Tibial nerve (tissue), 4 donors: Measurements from ENCODE around the gene ZNF433. TPM values are rescaled to one million over a fixed set of nuclear protein-coding genes. Genes with fewer than 3 reads are reported as not detected.

Experiments used
- DNase-seq, 2 donors: peaks; one replicate each; pipeline ENCODE4 v3.0.0-alpha.2; 2019; ENCODE audit warnings: low spot score in 2 of 2
- H3K27ac ChIP-seq, 4 donors: fragments of 200-600 bp; sonication (generic) in 3 of 4; one replicate each; pipeline ENCODE4 v1.5.1; 2017 to 2019; ENCODE audit warnings: mild to moderate bottlenecking in 1 of 4
- H3K27me3 ChIP-seq, 2 donors: fragments of 200-600 bp; sonication (generic) in 1 of 2; one replicate each; pipeline versions ENCODE4 v1.5.1 to v1.6.0; 2017 to 2019
- H3K36me3 ChIP-seq, 3 donors: fragments of 200-600 bp; sonication (generic); one replicate each; pipeline ENCODE4 v1.5.1; 2018 to 2019
- H3K4me1 ChIP-seq, 4 donors: fragments of 200-600 bp; sonication (generic) in 3 of 4; one replicate each; pipeline ENCODE4 v1.5.1; 2017 to 2019
- H3K4me3 ChIP-seq, 4 donors: fragments of 200-600 bp; sonication (generic) in 3 of 4; one replicate each; pipeline ENCODE4 v1.5.1; 2017 to 2019; ENCODE audit warnings: mild to moderate bottlenecking in 1 of 4, moderate library complexity in 1 of 4
- H3K9me3 ChIP-seq, 4 donors: fragments of 200-600 bp; sonication (generic) in 3 of 4; one replicate each; pipeline ENCODE4 v1.5.1; 2017 to 2019
- EP300 ChIP-seq, 2 donors: sonication (generic); formaldehyde crosslinking; IDR thresholded peaks; one replicate each; pipeline ENCODE4 v1.6.1; 2017; ENCODE audit warnings: antibody characterized with exemption in 2 of 2, mild to moderate bottlenecking in 1 of 2
- POLR2A ChIP-seq, 2 donors: fragments of 450-650 bp; IDR thresholded peaks; one replicate each; pipeline ENCODE4 v1.6.1; 2017; ENCODE audit warnings: antibody characterized with exemption in 2 of 2, mild to moderate bottlenecking in 2 of 2, moderate library complexity in 2 of 2
- WGBS, 2 donors: methylation state at CpG; one replicate each; pipeline ENCODE4 v1.1.5; 2018; 5-methylcytosine and 5-hydroxymethylcytosine counted together
- small RNA-seq: library from RNA; depleted of rRNA; stranded (forward); fragments of <200 nt; gene quantifications from one replicate; pipeline ENCODE3, GENCODE V24; 2016
- total RNA-seq, 4 donors: library from RNA; depleted of rRNA; stranded (reverse); fragments of >200 nt; gene quantifications; one replicate each; pipeline ENCODE4 v1.1.0, GENCODE V29; 2016
- TF ChIP-seq, protein P1 (sequence below), 5 experiments: fragments of 200-600 bp in 3 of 5; fragments of 450-650 bp in 2 of 5; sonication (generic) in 3 of 5; IDR thresholded peaks; one replicate each; pipeline ENCODE4 v1.5.1; 2016 to 2019; ENCODE audit warnings: antibody characterized with exemption in 5 of 5, mild to moderate bottlenecking in 3 of 5, moderate library complexity in 2 of 5

ZNF433 gene
- total RNA-seq, 4 donors from 2014 or later, result 4.5 to 8.0 (median 5.4) TPM

DNA sequence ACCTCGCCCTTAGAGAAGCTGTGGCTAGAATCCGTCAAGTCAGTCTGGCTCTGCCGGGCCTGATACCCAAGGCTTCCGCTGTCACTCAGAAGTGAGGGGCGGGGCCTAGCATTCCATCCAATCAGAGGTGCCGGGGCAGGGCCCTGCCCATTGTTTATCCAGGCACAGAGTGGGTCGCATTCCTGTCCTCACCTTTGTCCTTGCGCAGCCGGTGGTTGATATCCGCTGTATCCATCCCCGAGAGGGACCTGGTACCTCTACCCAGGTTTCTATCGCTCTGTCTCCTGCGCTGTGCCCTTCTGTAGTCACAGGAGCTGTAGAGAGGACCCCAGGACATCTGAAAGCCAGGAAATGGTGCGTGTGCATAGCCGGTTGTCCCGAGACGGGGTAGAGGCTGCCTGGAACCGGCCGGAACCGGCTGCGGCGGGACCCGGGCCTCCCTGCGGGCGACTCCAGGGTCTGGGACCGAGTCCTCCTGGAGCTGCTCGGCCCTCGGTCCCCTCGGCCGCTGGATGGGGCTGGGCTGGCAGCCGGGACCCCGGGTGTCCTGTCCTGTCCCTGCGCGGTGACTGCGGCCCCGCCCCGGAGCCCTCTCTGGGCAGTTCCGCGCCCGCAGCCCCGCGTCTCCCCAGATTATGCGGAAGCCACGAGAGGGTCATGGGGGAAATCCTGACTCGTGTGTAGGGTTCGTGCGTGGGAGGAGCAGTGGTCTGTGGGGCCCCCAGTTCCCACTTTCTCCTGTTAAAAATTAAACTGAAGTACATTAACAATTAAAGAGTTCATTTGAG, 70.4 kb downstream of the ZNF433 start, which contains the start of gene ZNF763:
ZNF763 (plus strand) TSS at position 183 of the 788 bp plus-strand sequence; CDS start at position 352, 169 bp downstream.
- peak; percentile 95 to 98 for DNase-seq
- Histone ChIP-seq H3K27me3 (no peaks in the 10 kb centered on the region), H3K4me1 (peaks cover 5 to 22% (median 11%) of the 10 kb centered on the region in 4 donors), H3K9me3 (no peaks in the 10 kb centered on the region), H3K4me3 (peak within 1 kb of the TSS; percentile 54 to 95 (median 74)), H3K36me3 (no peaks in the 10 kb centered on the region), H3K27ac (peak within 1 kb of the TSS; percentile 89 to 99 (median 94))
- peak; percentile 54 to 84 for TF ChIP-seq POLR2A (IDR thresholded peaks at IDR 0.05)
- TF ChIP-seq, protein P1, sequence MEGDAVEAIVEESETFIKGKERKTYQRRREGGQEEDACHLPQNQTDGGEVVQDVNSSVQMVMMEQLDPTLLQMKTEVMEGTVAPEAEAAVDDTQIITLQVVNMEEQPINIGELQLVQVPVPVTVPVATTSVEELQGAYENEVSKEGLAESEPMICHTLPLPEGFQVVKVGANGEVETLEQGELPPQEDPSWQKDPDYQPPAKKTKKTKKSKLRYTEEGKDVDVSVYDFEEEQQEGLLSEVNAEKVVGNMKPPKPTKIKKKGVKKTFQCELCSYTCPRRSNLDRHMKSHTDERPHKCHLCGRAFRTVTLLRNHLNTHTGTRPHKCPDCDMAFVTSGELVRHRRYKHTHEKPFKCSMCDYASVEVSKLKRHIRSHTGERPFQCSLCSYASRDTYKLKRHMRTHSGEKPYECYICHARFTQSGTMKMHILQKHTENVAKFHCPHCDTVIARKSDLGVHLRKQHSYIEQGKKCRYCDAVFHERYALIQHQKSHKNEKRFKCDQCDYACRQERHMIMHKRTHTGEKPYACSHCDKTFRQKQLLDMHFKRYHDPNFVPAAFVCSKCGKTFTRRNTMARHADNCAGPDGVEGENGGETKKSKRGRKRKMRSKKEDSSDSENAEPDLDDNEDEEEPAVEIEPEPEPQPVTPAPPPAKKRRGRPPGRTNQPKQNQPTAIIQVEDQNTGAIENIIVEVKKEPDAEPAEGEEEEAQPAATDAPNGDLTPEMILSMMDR (IDR thresholded peaks at IDR 0.05), result no peak
- peak; percentile 70 to 96 for TF ChIP-seq EP300 (IDR thresholded peaks at IDR 0.05)
- 1% methylated on average over 22 to 42 of the region's 47 CpGs for WGBS, 2 donors

Small RNAs within 50 kb of the gene (small RNA-seq; reads per million reads assigned to genes)
- gene RNA5SP464, result not detected
- not detected for gene RNA5SP465
- not detected for gene RNA5SP466

Other genes with a start within 250 kb of the ZNF433 start
- 1 to 10 TPM; 2.1 to 3.9 (median 2.8) TPM for gene ZNF491, start 237.2 kb downstream of the ZNF433 start, total RNA-seq
- gene ZNF440, start 221.4 kb downstream of the ZNF433 start, total RNA-seq, result 10 to 100 TPM in 3 of 4 donors, 1 to 10 TPM in 1; 6.3 to 14.5 (median 10.2) TPM
- gene ZNF439, start 187.0 kb downstream of the ZNF433 start, total RNA-seq, result 10 to 100 TPM in 3 of 4 donors, 1 to 10 TPM in 1; 9.8 to 21.8 (median 14.1) TPM
- 10 to 100 TPM in 1 of 4 donors, 1 to 10 TPM in 3; 9.8 to 10.2 (median 9.9) TPM for gene ZNF69, start 147.9 kb downstream of the ZNF433 start, total RNA-seq
- gene ZNF700, start 110.6 kb downstream of the ZNF433 start, total RNA-seq, result 10 to 100 TPM; 14.9 to 18.6 (median 17.7) TPM
- 10 to 100 TPM in 2 of 4 donors, 1 to 10 TPM in 2; 8.2 to 19.0 (median 11.6) TPM for gene ZNF763, start 70.6 kb downstream of the ZNF433 start, total RNA-seq
- gene ZNF878, start 17.3 kb upstream of the ZNF433 start, total RNA-seq, result under 1 TPM in 2 of 4 donors, not detected in 2; 0.59 to 0.66 TPM
- 10 to 100 TPM in 3 of 4 donors, 1 to 10 TPM in 1; 9.3 to 16.5 (median 13.7) TPM for gene ZNF844, start 29.1 kb upstream of the ZNF433 start, total RNA-seq
- gene ZNF20, start 104.7 kb upstream of the ZNF433 start, total RNA-seq, result 10 to 100 TPM in 1 of 4 donors, 1 to 10 TPM in 3; 1.2 to 10.4 (median 5.1) TPM
- gene ZNF625, start 121.1 kb upstream of the ZNF433 start, total RNA-seq, result 10 to 100 TPM in 2 of 4 donors, 1 to 10 TPM in 2; 5.0 to 11.6 (median 9.1) TPM
- gene ZNF136, start 127.4 kb upstream of the ZNF433 start, total RNA-seq, result 10 to 100 TPM in 3 of 4 donors, 1 to 10 TPM in 1; 5.1 to 25.8 (median 13.4) TPM